ENCODE results near the gene SMG6.
"Not testable (repeated sequence)": the region's sequence is repeated elsewhere in the genome, so short reads cannot be mapped to it uniquely, and the experiment has no call there.

Gene SMG6

GRCh38 chr17:2174468-2175293 is 128.9 kb downstream of the SMG6 start:
- no peak for DNase-seq

DNA sequence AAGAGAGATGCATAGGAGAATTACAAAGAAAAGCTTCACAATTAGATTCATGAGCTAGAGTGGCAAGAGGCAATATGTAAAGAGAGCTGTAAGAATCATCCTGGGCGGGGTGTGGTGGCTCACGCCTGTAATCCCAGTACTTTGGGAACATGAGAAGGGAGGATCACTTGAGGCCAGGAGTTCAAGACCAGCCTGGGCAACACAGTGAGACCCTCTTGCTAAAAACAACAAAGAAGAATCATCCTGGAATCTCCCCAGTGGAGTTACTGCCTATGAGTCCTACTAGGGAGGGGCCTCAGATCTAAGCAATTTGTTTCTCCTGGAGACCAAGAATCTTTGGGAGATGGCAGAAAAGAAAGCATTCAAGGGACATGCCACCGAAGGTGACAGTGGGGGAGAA is 129.6 kb downstream of the SMG6 start:
- no peak for DNase-seq

- no peak for DNase-seq
Measured at GRCh38 chr17:2172999-2173398, 130.6 kb downstream of the SMG6 start.

DNA sequence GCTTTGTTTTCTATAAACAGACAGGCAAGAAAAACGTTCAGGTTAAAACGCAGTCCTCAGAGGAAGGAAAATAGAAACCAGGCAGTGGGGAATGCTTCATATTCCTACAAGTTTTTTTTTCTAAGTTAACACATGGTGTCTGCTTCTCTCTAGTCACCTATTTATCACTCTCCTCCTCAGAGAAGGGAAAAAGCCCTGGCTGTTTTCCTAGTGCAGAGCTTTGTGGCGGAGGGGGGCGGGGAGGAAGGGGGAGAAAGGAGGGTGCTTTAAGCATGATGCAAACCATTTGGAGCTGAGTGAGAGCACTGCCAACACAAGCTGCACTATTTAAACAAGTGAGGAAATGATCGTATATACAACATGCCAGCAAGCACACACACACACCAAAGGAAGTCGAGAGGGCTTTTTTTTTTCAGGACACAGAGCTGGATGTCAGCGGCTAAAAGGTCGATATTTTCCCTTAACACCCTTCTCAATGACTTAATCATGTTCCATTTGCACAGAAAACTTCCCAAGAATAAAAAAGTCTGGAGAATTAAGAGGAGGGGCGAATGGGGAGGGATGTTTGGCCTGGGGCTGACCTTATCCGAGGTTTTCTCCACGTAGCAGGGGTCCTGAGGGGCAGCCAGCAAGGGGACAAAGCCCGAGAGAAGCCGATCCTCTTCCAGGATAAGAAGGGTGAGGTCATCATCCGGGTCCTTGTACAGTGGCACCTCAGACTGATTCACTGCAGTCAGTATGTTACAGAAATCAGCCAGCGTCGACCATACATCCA is 131.3 kb downstream of the SMG6 start:
- DNase-seq: no peak

- no peak for DNase-seq
Measured at GRCh38 chr17:2171702-2172076, 131.9 kb downstream of the SMG6 start.

- no peak for DNase-seq
Measured at GRCh38 chr17:2170023-2170422, 133.6 kb downstream of the SMG6 start.

- DNase-seq: not testable (repeated sequence)
Measured at GRCh38 chr17:2165723-2166122, 137.9 kb downstream of the SMG6 start.

GRCh38 chr17:2158396-2158780 is 145.2 kb downstream of the SMG6 start:
- DNase-seq: no peak

- DNase-seq: no peak
Measured at GRCh38 chr17:2157675-2158395, 145.8 kb downstream of the SMG6 start.

DNA sequence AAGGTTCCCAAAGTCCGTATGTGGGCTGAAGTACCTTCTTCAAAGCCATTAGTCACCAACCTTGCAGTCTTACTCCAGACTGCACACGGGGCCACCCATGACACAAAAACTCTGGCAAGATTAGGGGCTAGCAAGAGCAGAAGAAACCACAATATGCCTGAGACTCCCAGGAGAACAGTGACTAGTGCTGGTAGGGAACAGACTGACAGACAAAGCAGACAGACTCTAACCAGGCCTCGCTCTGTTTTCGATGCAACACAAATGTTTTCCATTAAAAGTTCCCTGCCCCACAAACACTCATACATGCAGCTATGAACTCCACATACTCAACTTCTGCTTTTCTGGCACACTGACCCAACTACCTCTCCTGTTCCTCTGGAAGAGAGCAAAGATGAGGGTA is 146.5 kb downstream of the SMG6 start:
- no peak for DNase-seq

DNA sequence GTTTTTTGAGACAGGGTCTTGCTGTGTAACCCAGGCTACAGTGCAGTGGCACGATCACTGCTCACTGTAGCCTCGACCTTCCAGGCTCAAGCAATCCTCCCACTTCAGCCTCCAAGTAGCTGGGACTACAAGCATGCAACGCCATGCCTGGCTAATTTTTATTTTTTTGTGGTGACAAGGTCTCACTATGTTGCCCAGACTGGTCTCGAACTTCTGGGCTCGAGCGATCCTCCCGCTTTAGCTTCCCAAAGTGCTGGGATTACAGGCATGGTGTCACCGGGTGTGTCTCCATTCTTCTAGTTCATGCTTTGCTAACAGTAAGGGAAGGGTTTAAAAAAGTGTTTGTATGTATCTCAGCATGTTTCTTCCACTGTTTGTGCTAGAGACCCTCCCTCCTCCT is 146.9 kb downstream of the SMG6 start:
- DNase-seq: no peak

DNA sequence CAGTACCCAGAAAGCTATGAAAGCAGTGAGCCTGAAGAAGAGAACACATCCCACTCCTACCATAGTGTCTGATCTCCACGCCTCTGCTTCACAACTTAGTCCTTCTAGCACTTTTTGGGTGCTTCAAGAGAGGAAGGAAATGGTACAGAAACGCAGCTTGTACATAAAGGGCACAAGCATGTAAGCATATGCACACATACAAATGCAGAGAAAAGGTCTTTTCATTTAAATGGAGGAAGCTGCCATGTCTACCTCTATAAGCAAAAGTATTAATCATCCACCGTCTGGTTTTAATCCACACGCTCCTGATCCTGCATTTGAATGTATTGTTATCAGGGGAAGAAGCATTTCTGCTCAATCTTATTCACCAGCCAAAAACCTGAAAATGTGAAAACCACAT is 148.0 kb downstream of the SMG6 start:
- DNase-seq: no peak

DNA sequence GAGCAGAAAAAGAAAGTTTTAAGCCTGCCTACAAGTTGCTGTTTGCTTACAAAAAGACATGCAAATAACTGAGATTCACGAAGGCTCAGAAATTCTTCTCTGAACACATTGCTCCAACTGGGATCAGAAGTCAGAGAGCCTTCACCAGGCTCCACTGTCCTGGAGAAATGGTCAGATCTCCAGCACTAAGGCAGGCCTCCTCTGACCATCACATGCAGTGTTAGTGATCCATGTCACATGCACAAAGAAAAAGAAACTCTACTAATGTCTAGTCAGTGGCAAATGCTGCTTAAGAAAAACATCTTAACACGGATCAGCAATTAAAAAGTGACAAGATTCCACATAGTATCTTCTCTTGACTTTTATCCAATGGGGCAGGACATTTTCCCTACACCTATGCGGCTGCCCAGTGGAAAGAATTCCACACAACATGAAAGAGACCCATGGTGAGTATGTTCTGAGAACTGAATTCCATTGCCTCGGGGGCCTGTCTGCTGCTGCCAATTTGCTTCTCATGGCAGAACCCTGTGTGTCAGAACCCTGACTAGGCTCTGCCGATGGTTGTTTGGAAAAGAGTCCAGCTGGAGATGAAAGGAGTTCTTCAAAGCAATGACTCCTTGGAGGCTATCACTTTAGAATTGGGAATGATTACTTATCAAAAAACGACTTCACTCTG is 152.1 kb downstream of the SMG6 start:
- DNase-seq: no peak

GRCh38 chr17:2150806-2151205 is 152.8 kb downstream of the SMG6 start:
- peak; percentile 59 for DNase-seq

- DNase-seq: no peak
Measured at GRCh38 chr17:2149934-2150333, 153.7 kb downstream of the SMG6 start.

- no peak for DNase-seq
Measured at GRCh38 chr17:2146132-2146871, 157.3 kb downstream of the SMG6 start.

DNA sequence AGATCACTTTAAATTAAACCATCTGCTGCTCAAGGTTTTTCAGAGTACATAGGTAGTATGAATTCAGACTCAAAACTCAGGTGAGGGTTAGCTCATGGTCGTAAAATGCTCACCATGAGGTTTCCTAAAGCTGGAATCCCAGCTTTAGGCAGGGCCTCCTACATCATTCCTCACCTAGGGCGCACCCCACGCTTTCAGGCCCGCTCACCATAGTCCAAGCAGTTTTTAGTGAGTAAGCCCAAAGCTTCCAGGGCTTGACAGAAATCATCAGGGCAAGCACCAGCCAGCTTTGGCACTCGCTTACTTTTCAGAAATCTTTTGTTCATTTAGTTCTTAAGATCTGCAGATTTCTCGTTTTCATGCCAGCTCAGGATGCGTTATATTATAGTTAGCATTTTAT is 158.9 kb downstream of the SMG6 start:
- DNase-seq: no peak

GRCh38 chr17:2143332-2143731 is 160.3 kb downstream of the SMG6 start:
- DNase-seq: no peak

GRCh38 chr17:2142682-2143081 is 160.9 kb downstream of the SMG6 start:
- not testable (repeated sequence) for DNase-seq

DNA sequence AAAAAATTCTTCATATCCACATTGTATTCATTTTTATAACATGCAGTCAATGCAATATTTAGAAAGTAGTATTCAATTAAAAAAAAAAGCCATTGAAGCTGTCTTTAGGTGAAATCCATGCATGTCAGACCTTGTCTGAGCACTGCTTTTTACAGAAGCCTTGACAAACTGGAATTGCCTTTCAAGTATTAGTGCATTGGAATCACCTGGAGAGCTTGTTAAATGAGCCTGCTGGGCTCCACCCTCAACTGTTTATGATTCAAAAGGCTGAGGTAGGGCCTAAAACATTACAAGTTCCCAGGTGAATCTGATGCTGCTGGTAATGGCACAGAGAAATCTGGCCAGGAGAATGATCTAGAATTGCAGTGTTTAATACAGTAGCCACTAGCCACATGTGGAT is 162.9 kb downstream of the SMG6 start:
- no peak for DNase-seq

GRCh38 chr17:2138761-2139160 is 164.8 kb downstream of the SMG6 start:
- peak; percentile 66 for DNase-seq

GRCh38 chr17:2138318-2138717 is 165.3 kb downstream of the SMG6 start:
- DNase-seq: no peak

Measured in NCI-H2171 (cell line).